Measurements from ENCODE around the gene FAM163B.

Gene FAM163B

GRCh38 chr9:133615186-133615585 lies 6.0 kb upstream of the FAM163B start:
- DNase-seq = no peak

DNA sequence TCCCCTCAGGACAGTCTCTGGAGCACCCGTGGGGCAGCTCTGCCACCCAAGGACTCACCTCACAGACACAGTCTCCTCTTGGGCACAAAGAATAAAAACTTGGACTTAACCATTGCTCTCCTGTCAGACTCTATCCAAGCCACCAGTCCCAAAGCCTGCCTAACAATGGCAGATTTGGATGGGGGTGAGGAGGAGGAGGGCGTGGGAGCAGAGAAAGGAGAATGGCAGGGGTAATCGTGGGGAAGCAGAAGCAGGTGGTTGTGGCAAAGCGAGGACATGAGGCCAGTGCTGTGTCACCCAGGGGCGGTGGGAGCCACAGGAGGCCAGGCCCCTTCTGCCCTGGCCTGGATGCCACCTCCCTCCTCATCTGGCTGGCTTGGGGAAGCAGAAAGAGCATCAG lies 5.5 kb upstream of the FAM163B start:
- DNase-seq = no peak

GRCh38 chr9:133614056-133614455 lies 4.9 kb upstream of the FAM163B start:
- no peak for DNase-seq

DNA sequence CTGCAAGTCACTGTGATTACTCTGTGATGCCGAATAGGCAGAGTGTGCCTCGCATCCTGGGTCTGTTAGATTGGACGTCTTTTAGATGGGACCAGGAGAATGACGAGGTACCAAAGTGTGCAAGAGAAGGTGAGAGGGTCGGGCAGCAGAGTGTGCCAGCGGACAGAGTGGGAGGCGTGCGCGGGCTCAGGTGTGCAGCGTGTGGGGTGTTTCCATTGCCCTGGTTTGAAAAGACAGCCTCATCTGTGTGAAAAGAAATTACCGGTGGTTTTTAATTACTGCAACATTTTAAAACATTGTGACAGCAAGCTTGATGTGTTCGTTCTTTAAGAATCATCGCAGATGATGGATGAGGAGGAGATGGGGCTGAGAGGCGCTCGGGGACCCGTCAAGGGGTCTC lies 4.2 kb upstream of the FAM163B start:
- no peak for DNase-seq

GRCh38 chr9:133612816-133613215 lies 3.6 kb upstream of the FAM163B start:
- no peak for DNase-seq

GRCh38 chr9:133612051-133612450 lies 2.9 kb upstream of the FAM163B start:
- no peak for DNase-seq

GRCh38 chr9:133610845-133611244 lies 1.7 kb upstream of the FAM163B start:
- no peak for DNase-seq

DNA sequence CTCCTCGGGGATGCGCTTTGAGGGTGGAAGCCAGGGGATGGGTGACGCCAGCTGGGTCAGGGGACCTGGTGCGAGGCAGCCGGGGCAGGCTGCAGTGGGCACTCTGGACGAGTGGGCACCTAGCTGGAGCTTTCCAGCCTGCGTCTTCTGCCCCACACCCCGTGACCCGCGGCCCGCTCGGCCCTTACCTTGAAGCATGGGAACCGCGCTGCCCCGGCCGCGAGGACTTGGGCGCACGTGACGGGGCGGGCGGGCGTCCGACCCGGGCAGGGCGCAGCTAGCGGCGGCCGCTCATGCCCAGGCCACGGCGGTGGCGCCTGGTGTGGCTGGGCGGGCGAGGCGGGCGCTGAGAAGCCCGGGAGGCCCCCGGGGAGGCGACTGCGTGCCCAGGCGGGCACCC lies 300 bp downstream of the FAM163B start:
- DNase-seq = no peak

GRCh38 chr9:133608382-133608781 lies 807 bp downstream of the FAM163B start:
- DNase-seq = no peak

- no peak for DNase-seq
These were observed 1.2 kb downstream of the FAM163B start for GRCh38 chr9:133607976-133608375.

- no peak for DNase-seq
These were observed 1.8 kb downstream of the FAM163B start for GRCh38 chr9:133607381-133607780.

DNA sequence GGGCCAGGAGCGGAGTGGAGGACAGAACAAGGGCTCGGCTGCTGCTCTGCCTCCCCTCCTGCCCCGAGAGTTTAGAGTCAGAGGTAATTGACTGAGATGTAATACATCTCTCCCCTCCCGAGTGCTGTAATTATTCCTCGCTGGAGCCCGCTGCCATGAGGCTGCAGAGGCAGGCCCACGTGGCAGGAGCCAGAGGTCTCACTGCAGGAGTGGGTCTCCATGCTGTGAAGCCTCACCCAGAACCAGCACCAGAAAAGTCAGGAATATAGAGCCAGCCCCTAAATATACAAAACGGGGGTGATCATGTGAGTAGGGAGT lies 2.5 kb downstream of the FAM163B start:
- DNase-seq = no peak

DNA sequence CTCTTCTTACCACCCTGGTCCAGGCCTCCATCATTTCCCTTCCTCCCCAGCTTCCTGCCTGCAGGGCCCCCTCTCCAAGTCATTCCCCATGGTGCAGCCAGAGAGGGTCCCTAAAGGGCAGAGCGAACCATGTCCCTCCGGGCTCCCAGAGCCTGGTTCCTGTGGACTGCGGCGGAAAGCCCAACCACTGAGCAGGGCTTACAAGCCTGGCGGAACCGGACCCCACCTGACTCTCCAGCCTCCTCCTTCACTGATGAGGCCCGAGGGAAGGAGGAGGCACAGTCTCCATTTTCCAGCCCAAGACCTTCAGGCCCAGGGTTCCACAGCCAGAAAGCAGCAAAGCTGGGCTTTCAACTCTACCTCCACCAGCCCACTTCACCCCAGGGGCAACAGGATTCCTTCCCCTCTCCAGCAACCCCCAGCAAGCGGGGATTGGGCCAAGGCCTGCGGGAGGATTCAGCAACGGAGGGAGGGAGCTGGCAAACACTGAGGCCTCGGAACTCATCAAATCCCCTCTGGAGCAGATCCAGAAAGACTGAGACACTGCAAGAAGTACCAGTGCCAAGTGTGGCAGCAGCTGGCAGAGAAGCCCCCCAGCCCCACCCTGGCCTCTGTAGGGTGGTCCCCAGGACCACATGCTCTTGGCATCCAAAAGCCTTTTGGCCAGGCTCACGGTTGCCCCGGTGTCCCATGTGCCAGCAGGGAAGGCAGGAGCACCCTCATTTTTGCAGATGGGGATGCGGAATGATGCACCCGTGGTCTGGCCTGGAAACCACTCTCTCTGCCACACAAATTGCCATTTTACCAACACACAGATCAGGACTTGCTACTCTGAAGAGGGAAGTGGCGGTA lies 3.1 kb downstream of the FAM163B start:
- DNase-seq = no peak

DNA sequence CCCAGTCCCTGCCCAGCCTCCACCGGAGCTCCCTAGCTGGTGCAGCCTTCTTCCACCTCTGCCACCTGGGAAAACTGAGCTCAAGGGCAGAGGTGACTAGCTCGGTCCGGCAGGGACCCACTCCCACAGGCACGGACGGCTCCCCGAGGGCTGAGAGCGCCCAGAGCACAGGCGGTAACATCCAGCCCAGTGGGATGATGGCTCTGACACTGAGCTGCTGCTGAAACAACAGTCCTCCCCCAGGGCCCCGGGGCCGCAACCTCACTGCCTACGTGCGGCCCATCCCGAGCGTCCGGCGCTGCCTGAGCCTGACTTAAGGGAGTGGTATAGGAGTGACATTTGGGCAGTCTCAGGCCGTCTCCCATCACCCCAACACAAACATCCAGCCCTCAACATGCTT lies 3.7 kb downstream of the FAM163B start:
- no peak for DNase-seq

GRCh38 chr9:133604856-133605255 lies 4.3 kb downstream of the FAM163B start:
- no peak for DNase-seq

GRCh38 chr9:133604214-133604613 lies 5.0 kb downstream of the FAM163B start:
- DNase-seq = peak; percentile 13

DNA sequence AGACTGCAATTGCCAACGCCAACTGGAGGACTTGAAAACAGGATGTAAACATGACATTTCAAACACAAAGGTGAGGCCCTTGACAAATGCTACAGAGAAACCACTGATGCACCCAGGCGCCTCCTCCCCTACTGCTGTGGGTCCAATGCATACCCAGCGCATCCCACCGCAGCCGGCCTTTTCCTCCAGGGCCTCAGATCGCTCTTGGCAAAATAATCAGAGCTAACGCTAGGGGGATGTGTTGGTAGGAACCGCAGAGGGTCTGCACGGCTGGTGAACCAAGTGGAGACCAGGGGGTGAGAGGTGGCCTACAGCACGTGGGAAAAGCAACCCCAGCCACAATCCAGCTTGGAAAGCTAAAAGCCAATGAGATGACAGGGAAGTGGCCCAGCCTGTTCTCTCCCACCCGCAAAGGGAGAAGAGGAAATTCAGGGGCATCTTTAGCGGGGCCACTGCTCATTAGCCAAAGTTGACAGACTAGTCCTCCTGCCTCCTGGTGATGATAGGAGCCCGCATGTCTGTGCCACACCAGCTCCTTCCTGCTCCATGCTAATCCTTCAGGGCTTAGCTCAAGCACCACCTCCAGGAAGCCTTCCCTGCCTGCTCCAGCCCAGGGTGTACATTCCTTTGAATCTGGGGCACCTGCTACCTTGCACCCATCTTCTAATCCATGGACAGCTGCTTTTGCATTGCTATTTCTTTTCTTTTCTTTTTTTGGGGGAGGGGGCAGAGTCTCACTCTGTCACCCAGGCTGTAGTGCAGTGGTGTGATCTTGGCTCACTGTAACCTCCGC lies 5.9 kb downstream of the FAM163B start:
- DNase-seq = no peak

DNA sequence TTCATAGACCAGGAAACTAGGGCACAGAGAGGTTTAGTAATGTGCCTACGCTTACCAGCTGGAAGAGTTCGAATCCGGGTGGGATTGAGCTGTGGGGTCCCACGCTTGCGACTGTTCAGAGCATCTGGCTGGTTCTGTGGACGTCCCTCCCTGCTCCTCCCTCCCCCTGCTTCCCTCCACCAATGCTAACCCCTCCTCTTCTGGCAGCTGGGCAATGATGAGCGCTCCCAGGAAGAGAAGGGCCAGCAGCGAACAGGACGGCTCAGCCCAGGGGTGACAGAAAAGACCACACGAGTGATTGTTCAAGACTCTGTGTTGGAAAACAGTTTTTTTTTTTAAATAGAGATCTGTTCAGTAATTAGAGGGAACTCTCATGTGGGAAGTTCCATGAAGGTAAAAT lies 6.9 kb downstream of the FAM163B start:
- no peak for DNase-seq

DNA sequence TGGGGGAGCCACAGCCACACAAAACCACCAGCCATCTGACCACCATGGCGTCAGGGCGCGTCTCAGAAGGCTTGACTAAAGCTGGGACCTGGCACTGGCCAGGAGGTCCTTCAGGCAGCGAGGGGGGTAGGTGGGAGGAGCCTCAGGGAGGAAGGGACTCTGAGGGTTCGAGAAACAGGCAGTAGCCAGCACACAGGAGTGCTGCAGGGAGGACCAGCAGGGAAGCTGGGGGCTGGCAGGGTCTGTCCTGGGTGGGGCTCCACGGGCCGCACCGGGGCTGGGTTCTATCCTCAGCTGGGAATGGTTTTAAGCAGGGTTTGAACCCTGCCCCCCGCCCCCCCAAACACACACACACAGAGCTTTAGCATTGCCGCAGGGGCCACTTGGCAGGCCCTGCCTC lies 7.4 kb downstream of the FAM163B start:
- no peak for DNase-seq

DNA sequence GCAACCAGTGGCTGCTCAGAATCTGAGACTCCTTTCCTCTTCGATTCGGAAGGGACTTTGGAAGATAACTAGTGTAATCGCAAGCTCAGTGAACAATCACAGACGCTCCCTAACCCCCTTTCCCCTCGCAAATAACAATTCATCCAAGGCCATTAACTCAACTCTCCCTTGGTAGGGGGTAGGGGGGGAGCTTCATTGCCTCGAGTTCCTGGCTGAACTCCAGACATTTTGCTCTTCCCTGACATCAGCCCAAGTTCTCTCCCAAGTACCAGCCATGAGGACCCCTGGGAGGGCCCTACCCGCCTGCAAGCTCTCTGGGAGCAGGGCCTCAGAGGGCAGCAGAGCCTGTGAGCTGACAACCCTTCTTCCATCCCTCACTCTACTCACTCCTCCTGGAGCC lies 8.4 kb downstream of the FAM163B start:
- no peak for DNase-seq

GRCh38 chr9:133599470-133600173 lies 9.6 kb downstream of the FAM163B start:
- DNase-seq = no peak

- DNase-seq = no peak
These were observed 10.2 kb downstream of the FAM163B start for GRCh38 chr9:133598978-133599377.

- no peak for DNase-seq
These were observed 11.8 kb downstream of the FAM163B start for GRCh38 chr9:133597316-133597957.

Data from activated naive CD4-positive, alpha-beta T cell treated with Interleukin-2 at 50 U/mL for 16 hours (primary cell).